Measurements from ENCODE around the gene KCNQ1OT1. TPM values are rescaled to one million over a fixed set of nuclear protein-coding genes. Genes with fewer than 3 reads are reported as not detected.

The KCNQ1OT1 gene
- total RNA-seq, 1 donor: 5.1 TPM

GRCh38 chr11:2572491-2573239, 127.1 kb downstream of the KCNQ1OT1 start:
- no peaks in the 10 kb centered on the region for H3K79me2 ChIP-seq (ENCODE audit: insufficient read depth, low read length)
- DNase-seq (ENCODE audit: insufficient read length, low spot score, missing footprints): peak; percentile 68
- no peaks in the 10 kb centered on the region for H3K9me3 ChIP-seq (ENCODE audit: low read depth, low read length)
- no peak for TF ChIP-seq CTCF (IDR thresholded peaks at IDR 0.05; ENCODE audit: extremely low read depth, low read depth, low read length)
- H3K27ac ChIP-seq (ENCODE audit: low read depth, low read length): no peak overlapping the region
- no peaks in the 10 kb centered on the region for H3K27me3 ChIP-seq (ENCODE audit: insufficient read depth, low read length)
- H3K4me1 ChIP-seq (ENCODE audit: insufficient read depth, low read length): no peaks in the 10 kb centered on the region
- H3K4me3 ChIP-seq (ENCODE audit: insufficient read depth, low read length): no peak overlapping the region
- H2AFZ ChIP-seq (ENCODE audit: low read length): no peak overlapping the region
- H4K20me1 ChIP-seq (ENCODE audit: insufficient read depth, low read length): no peaks in the 10 kb centered on the region
- H3K4me2 ChIP-seq (ENCODE audit: insufficient read depth, low read length): no peak overlapping the region
- no peaks in the 10 kb centered on the region for H3K36me3 ChIP-seq (ENCODE audit: insufficient read depth, low read length)

GRCh38 chr11:2571598-2572281, 128.1 kb downstream of the KCNQ1OT1 start:
- no peak overlapping the region for H3K27ac ChIP-seq (ENCODE audit: low read depth, low read length)
- no peak overlapping the region for H3K4me3 ChIP-seq (ENCODE audit: insufficient read depth, low read length)
- no peaks in the 10 kb centered on the region for H3K27me3 ChIP-seq (ENCODE audit: insufficient read depth, low read length)
- no peaks in the 10 kb centered on the region for H3K79me2 ChIP-seq (ENCODE audit: insufficient read depth, low read length)
- no peaks in the 10 kb centered on the region for H3K4me1 ChIP-seq (ENCODE audit: insufficient read depth, low read length)
- H3K9me3 ChIP-seq (ENCODE audit: low read depth, low read length): no peaks in the 10 kb centered on the region
- no peaks in the 10 kb centered on the region for H3K36me3 ChIP-seq (ENCODE audit: insufficient read depth, low read length)
- no peak overlapping the region for H3K4me2 ChIP-seq (ENCODE audit: insufficient read depth, low read length)
- no peak for TF ChIP-seq CTCF (IDR thresholded peaks at IDR 0.05; ENCODE audit: extremely low read depth, low read depth, low read length)
- no peak overlapping the region for H2AFZ ChIP-seq (ENCODE audit: low read length)
- DNase-seq (ENCODE audit: insufficient read length, low spot score, missing footprints): no peak
- no peaks in the 10 kb centered on the region for H4K20me1 ChIP-seq (ENCODE audit: insufficient read depth, low read length)

- no peaks in the 10 kb centered on the region for H4K20me1 ChIP-seq (ENCODE audit: insufficient read depth, low read length)
- no peak for TF ChIP-seq CTCF (IDR thresholded peaks at IDR 0.05; ENCODE audit: extremely low read depth, low read depth, low read length)
- H3K79me2 ChIP-seq (ENCODE audit: insufficient read depth, low read length): no peaks in the 10 kb centered on the region
- DNase-seq (ENCODE audit: insufficient read length, low spot score, missing footprints): no peak
- H2AFZ ChIP-seq (ENCODE audit: low read length): no peak overlapping the region
- no peaks in the 10 kb centered on the region for H3K4me1 ChIP-seq (ENCODE audit: insufficient read depth, low read length)
- no peaks in the 10 kb centered on the region for H3K9me3 ChIP-seq (ENCODE audit: low read depth, low read length)
- H3K4me2 ChIP-seq (ENCODE audit: insufficient read depth, low read length): no peak overlapping the region
- no peaks in the 10 kb centered on the region for H3K27me3 ChIP-seq (ENCODE audit: insufficient read depth, low read length)
- H3K36me3 ChIP-seq (ENCODE audit: insufficient read depth, low read length): no peaks in the 10 kb centered on the region
- no peak overlapping the region for H3K27ac ChIP-seq (ENCODE audit: low read depth, low read length)
- H3K4me3 ChIP-seq (ENCODE audit: insufficient read depth, low read length): no peak overlapping the region
Observed at GRCh38 chr11:2570841-2571597, 128.8 kb downstream of the KCNQ1OT1 start.

Data from osteoblast (primary cell).